DMS153 treated with DMSO at 0.1 percent for 48 hours (cell line): ENCODE measurements around the gene PACS2.
"Not testable (repeated sequence)": the region's sequence is repeated elsewhere in the genome, so short reads cannot be mapped to it uniquely, and the experiment has no call there.

Experiments used
- DNase-seq: peaks from one replicate; lab custom pipeline; 2025; ENCODE audit not compliant: unreplicated experiment; lab: John Stamatoyannopoulos, UW

PACS2 gene

DNA sequence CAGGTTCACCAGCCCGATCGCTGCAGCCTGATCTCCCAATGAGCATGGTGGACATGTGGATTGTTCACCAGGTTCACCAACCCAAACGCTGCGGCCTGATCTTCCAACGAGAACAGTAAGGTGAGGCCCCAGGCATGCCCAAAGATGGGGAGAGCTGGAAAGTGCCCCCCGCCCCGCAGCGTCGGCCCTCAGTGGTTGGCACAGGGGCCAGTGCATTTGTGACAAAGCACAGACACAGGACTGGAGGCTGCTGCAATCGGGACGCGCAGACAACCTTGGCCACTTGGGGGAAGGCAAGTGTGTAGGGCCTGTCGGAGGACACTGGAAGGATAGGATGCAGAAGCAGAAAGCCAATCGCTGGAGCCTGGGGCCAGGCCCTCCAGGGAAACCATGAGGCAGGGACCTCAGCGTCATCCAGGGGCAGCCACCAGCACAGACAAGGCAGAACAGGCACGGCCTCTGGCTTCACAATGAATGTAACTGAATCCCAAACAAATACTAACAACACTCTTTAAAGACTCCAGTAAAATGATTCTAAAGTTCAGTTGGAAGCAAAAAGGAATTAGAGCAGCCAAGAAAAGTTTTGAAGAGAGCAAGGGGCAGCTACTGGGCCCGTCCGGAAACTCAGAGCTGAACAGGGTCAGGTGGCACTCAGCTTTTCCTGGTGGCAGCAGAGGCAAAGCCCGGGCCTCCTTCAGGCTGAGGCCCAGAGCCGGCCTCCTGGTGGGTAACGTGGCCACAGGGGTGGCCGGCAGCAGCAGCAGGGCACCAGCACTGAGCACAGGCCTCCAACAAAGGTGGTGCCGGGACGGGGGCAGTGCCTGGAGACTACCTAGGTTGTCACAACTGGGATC, 27.1 kb upstream of the PACS2 start:
- no peak for DNase-seq

DNA sequence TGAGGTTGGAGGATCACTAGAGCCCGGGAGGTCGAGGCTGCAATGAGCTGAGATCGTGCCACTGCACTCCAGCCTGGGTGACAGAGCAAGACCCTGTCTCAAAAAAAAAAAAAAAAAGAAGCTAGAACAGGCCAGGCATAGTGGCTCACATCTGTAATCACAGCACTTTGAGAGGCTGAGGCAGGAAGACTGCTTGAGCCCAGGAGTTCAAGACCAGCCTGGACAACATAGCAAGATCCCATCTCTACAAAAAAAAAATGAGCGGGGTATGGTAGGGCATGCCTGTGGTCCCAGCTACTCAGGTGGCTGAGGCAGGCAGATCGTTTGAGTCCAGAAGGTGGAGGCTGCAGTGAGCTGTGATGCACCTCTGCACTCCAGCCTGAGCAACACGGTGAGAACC, 25.6 kb upstream of the PACS2 start:
- DNase-seq, result not testable (repeated sequence)

DNA sequence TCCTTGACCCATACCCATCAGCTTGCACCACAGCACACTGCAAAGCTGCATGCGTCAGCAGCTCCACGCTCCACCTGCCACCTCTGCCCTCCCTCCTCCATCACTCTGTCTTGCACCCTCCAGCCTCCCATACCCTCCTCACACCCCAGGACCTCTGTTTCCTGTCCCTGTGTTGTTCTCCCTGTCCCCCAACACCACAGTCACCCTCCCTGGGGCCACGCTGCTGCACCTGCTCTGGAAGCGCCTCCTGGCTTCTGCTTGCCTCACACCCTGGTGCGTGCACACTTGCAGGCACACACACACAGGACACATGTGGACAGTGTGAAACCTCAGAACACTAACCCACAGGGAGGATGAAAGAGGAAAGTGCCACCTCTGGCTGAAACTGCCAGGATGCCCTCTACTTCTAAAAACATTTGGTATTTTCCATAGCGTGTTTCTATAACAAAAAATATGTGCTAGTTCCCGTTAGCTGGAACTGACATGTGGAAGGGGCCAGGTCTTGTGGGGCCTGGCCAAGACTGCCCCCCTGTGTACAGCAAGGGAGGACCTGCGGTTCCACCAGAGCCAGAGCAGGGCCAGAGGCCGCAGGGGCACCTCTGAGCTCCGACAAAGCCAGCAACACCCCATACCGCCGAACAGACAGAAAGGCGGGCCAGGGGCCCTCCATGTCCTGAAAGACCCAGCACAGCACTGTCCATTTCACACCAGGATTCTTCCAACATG, 23.8 kb upstream of the PACS2 start:
- no peak for DNase-seq

DNA sequence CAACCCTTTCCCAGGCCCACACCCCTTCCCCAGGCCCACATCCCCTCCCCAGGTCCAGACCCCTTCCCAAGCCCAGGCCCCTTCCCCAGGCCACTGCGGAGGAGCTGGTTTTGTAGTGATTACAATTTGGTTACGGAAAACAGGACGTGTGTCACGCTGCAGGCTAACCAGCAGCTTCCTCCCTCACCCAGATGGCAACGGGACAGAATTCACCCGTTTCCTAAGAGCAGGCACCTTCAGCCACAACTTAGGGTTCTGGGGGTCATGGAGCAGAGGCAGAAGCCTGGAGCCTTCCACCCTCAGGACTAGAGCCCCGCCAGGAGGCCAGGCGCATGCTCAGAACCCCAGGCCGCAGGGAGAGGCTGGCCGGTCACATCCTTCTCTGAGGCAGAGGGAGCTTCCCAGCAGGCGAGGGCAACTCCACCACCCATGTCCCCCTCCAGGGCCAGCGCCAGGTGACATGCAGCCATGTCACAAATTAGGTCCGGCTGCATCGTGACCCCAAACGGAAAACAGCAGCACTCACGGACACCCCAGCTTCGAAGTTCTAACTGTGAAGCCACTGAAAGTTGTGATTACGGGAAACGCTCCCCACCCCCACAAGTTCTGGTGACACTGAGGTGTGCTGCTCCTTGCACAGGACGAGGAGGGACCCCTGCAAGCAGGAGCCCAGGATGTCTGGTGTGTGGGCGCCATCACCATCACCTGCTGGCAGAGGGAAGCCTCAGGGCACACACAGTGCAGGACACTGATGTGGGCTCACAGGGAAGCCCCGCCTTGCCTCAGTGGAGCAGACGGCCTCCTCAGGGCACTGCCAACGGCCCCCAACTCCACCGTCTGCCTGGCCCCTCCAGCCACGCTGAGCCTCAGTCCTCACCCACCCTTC, 21.5 kb upstream of the PACS2 start:
- no peak for DNase-seq

DNA sequence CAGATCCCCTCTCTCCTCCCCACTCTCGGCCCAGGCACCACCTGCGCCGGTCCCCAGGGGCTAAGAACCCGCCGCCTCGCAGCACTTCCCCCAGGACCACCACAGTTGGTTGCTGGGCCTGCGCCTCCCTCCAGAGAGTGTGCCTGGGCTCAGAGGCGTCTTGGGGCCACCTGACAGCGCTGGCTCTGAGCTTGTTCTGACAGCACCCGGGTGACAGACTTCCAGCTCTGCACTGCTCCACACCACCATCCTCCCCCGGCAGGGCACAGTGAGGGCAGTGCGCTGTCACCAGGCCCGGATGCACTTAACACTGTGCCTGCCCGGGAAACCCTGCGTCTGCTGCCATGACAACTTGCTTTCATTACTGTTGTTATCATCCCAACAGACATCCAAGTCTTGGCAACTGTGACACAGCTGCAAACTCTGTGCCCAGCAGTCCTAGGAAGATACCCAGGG, 20.4 kb upstream of the PACS2 start:
- peak; percentile 45 for DNase-seq

DNA sequence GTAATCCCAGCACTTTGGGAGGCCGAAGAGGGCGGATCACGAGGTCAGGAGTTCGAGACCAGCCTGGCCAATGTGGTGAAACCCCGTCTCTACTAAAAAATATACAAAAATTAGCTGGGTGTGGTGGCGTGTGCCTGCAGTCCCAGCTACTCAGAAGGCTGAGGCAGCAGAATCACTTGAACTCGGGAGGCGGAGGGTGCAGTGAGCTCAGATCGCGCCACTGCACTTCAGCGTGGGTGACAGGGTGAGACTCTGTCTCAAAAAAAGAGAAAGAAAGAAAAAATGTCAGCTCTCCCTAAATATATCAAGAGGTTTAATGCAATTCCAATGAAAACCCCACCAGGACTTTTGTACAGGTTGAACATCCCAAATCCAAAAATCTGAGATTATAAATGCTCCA, 17.2 kb upstream of the PACS2 start:
- not testable (repeated sequence) for DNase-seq

DNA sequence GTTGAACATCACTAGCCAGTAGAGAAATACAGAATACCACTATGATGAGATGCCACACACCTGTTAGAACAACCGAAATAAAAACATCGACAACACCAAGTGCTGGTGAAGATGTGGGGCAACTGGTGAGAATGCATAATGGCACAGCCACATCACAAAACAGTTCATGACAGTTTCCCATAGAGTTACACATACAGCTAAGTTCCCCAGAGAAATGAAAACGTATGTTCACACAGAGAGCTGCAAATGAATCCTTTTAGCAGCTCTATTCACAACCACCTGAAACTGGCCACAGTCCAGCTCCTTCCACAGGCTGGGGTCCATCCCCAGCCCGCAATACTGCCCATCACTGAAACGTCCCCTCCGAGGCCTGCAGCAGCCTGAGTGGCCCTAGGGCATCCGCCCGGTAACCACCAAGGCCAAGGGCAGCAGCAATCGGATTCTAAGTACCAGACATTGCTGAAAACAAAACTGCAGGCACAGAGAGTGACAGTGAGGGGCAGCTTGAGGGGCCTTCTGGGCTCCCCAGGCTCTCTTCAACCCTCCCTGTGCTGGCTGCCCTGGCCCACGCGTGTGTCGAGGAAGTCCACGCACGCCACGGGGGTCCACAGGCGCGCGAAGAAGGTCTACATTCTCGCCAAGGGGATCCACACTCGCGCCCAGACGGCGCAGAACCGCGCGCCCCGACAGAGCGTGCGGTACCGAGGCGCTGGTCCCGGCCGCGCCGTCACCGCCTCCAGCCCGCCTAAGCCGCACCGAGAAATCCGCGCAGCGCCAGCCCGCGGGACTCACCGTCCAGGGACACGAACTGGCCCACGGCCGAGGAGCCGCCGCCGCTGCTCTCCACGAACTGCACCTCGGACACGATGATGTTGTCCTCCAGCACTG, 14.7 kb upstream of the PACS2 start:
- no peak for DNase-seq

DNA sequence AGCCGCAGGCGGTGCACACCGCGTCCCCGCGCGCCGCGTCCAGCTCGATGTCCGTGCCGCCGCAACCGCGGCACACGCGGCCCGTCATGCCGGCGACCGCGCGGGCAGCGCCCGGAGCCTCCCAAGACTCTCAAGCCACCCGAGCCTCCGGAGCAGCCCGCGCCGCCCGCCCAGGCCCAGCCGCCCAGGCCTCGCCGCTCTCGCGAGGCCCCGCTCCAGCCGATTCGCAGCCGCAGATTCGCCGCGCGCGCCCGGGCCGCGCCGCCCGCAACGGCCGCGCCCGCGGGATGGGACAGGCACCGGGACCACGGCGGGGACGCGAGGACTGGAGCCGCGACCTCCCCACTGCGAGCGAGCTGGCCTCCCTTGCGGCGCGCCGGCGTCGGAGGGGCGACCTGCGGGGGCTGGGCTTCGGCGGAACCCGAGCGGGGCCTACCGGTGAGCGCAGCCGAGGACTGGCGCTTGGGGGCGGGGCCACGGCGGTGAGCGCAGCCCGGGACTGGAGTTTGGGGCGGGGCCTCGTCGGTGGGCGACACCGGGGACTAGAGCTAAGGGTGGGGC, 13.9 kb upstream of the PACS2 start, which contains the start of gene BRF1:
BRF1 (minus strand) TSS at position 460 of the 561 bp plus-strand sequence; CDS start at position 88, 372 bp downstream.
- peak; percentile 53 for DNase-seq

DNA sequence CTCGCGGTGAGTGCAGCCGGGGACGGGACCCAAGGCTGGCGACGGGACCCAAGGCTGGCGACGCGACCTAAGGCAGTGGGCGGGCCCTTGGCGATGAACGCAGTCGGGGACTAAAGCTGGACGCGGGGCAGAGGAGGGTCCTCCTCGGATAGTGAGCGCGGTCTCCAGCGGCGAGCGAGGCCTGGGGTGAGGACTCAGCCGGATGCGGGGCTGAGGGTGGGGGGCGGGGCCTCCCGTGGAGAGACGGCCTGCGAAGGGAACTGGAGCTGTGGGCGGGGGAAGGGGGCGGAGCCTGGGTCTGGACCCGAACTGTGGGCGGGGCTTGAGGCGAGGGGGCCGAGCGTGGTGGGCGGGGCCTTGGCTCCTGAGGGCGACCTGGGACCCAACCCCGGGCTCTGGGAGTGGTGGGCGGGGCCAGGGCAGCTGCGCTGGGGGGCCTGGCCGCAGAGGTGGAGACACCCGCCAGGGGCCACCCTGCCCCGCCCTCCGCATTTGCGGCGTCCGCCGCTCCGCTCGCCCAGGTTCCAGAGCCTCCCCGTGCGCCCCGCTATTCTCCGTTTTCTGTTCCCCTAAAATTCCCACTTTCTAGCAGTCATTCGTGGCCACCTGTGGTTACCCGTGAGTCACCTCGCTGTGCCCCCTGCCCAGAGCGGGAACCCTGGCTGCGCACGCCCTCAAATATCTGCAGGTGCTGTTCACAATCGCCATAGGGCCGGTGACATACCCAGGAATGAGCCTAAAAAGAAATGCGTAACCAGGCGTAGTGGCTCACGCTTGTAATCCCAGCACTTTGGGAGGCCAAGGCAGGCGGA, 13.2 kb upstream of the PACS2 start:
- peak; percentile 65 for DNase-seq

DNA sequence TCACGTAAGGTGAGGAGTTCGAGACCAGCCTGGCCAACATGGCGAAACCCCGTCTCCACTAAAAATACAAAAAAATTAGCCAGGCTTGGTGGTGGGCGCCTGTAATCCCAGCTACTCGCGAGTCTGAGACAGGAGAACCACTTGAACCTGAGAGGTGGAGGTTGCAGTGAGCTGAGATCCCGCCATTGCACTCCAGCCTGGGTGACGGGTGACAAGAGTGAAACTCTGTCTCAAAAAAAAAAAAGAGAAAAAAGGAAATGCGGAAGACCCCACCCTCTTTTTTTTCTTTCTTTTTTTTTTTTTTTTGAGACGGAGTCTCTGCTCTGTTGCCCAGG, 12.7 kb upstream of the PACS2 start:
- DNase-seq, result not testable (repeated sequence)

DNA sequence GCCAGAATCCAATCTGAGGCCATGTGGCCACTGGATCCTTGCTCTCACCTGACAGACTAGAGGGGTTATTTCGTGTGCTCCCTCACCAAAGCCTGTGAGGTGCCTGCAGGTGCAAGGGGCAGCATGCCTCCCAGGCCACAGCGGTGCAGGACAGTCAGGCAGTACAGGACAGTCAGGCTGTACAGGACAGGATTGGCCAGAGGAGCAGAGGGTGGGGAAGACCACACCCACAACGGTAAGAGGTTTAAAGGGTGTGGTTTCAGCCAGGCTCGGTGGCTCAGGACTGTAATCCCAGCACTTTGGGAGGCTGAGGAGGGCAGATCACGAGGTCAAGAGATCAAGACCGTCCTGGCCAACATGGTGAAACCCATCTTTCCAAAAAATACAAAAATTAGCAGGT, 10.6 kb upstream of the PACS2 start:
- DNase-seq, result no peak

DNA sequence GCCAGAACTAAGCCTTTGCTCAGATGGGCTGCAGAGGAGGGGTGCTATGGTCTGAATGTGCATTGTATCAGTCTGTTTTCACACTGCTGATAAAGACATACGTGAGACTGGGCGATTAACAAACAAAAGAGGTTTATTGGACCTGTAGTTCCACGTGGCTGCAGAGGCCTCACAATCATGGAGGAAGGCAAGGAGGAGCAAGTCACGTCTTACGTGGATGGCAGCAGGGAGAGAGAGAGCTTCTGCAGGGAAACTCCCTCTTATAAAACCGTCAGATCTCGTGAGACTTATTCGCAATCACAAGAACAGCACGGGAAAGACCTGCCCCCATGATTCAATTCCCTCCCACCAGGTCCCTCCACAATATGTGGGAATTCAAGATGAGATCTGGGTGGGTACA, 10.0 kb upstream of the PACS2 start:
- no peak for DNase-seq

DNA sequence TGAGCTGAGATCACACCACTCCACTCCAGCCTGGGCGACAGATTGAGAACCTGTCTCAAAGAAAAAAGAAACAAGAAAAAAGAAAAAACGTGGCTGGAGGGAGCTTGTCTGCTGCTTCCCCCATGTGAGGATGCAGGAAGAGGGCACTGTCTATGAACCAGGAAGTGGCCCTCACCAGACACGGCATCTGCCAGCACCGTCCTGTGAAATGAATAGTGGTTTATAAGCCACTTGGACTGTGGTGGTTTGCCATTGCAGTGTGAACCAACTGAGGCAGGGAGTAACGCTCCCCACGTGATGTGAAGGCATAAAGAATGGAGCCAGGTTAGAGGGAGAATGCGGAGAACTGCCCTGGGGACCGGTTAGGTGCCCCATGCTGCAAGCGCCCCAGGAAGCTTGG, 9.2 kb upstream of the PACS2 start:
- no peak for DNase-seq

DNA sequence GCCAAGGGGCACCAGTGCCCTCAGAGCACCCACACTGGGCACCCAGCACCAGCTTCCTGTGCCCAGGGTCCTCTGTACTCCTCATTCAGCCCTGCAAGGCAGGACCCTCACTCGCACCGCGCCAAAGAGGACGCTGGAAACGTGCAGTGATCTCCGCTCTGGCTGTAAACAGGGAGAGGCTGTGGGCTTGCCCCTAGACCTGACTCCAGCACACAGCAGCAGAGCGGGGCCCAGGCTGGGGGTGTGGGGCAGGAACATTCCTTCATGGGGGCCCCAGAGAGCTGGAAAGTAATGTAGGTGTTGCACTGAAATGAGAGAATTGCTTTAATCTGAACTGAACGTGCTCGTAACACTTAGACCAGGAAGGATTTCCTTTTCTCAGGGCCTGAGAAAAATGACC, 8.8 kb upstream of the PACS2 start:
- no peak for DNase-seq

DNA sequence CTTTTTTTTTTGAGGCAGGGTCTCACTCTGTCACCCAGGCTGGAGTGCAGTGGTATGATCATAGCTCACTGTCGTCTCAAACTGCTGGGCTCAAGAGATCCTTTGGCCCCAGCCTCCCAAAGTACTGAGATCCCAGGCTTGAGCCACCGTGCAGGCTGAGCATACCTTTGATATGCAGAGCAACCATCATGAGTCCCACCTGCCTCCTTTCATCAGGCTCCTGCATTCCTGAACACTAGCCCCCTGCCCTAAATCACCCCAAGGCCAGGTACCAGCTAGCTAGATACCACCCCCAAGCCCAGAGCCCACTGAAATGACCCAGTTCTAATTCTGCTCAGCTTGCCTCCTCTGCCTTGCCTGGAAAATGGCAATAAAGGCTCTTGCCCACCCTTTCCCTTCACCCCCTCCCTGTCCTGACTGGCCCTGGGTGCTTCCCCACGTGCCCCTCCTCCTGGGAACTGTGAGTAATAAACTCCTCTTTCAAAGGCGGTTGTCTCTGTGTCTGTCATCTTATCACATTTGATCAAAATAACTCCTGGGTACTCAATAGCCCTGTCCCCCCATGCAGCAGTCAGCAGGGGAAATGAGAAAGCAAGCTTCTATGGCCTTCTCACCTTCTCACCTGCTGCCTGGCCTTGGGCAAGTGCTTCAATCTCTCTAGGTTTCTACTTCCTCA, 7.4 kb upstream of the PACS2 start:
- DNase-seq, result no peak

DNA sequence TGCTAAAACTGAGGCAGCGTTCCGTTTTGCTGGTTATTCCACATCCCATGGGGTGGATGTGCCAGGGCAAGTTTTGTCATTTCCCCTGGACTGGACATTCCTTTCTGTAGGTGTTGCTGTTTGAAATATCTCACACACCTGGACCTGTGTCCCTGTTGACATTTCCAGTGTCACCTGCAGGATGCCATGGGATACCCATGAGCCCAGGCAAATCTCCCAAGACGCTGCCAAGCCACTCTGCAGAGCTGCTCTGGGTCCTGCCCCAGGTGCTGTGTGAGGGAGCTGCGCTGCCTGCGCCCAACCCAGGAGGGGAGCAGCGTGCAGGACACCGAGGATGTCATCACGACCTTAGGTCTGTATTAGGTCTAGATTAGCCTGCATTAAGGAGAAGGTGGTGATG, 5.2 kb upstream of the PACS2 start:
- no peak for DNase-seq

DNA sequence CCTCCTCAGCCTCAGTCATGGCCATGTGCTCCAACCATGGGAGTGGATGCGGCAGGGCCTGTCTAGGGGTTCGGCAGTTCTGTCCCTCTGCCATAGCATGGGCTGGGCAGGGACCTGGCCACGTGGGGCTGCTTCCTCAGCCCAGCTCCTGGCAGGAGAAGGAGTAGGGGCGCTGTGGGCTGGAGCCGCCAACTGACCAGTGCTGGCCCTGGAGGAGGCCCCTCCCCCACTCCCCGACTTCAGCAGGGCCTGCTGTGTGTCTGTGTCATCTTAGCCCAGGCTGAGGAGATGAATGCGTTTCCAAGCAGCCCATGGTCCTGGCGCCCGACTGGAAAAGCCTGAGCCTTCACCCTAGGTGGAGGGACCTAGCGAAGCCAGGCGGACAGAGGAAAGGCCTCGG, 2.7 kb upstream of the PACS2 start:
- DNase-seq, result no peak

DNA sequence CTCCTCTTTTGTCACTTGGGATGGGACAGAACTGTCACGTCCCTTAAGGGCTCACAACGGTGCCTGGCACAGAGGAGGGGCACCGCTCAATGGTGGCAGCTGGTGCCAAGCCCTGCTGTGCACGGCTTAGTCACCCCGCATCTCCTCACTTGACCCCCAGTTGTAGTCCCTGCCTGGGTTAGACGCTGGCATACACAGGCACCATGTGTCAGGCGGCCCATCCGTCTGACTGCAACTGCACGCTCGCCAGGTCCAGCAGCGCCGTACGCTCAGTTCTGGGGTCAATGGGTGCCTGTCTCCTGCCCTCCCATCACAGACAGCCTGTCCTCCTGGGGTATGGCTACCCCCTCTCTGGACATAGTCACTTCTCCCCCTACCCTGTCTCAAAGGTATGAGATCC, 1.6 kb upstream of the PACS2 start:
- DNase-seq, result no peak
